Vagina (tissue), 2 donors: ENCODE measurements around the gene FBN3.

Source experiments
- POLR2A ChIP-seq, 2 donors: fragments of 450-650 bp; IDR thresholded peaks; one replicate each; pipeline ENCODE4 v1.6.1; 2017; ENCODE audit warnings: antibody characterized with exemption in 2 of 2, mild to moderate bottlenecking in 2 of 2, moderate library complexity in 2 of 2
- POLR2AphosphoS5 ChIP-seq, 2 donors: sonication (generic); formaldehyde crosslinking; IDR thresholded peaks; one replicate each; pipeline ENCODE4 v1.9.0; 2017; ENCODE audit warnings: antibody characterized with exemption in 2 of 2, mild to moderate bottlenecking in 2 of 2, low read depth in 1 of 2; ENCODE audit not compliant: insufficient read depth in 1 of 2
- TF ChIP-seq, protein P1 (sequence below), 3 experiments: fragments of 450-650 bp in 2 of 3; fragments of 200-600 bp in 1 of 3; sonication (generic) in 1 of 3; IDR thresholded peaks; one replicate each; pipeline ENCODE4 v1.5.1; 2017 to 2019; ENCODE audit warnings: antibody characterized with exemption in 3 of 3, mild to moderate bottlenecking in 2 of 3, moderate library complexity in 2 of 3

- TF ChIP-seq, protein P1, sequence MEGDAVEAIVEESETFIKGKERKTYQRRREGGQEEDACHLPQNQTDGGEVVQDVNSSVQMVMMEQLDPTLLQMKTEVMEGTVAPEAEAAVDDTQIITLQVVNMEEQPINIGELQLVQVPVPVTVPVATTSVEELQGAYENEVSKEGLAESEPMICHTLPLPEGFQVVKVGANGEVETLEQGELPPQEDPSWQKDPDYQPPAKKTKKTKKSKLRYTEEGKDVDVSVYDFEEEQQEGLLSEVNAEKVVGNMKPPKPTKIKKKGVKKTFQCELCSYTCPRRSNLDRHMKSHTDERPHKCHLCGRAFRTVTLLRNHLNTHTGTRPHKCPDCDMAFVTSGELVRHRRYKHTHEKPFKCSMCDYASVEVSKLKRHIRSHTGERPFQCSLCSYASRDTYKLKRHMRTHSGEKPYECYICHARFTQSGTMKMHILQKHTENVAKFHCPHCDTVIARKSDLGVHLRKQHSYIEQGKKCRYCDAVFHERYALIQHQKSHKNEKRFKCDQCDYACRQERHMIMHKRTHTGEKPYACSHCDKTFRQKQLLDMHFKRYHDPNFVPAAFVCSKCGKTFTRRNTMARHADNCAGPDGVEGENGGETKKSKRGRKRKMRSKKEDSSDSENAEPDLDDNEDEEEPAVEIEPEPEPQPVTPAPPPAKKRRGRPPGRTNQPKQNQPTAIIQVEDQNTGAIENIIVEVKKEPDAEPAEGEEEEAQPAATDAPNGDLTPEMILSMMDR (IDR thresholded peaks at IDR 0.05) = no peak
- no peak for TF ChIP-seq POLR2AphosphoS5 (IDR thresholded peaks at IDR 0.05; ENCODE audit: insufficient read depth in 1 of 2, low read depth in 1 of 2)
- no peak for TF ChIP-seq POLR2A (IDR thresholded peaks at IDR 0.05)
Measured at GRCh38 chr19:8123683-8124082, 25.7 kb downstream of the FBN3 start.
